ENCODE results near the gene STK32B.

Gene STK32B

GRCh38 chr4:5067908-5068307 is 16.6 kb downstream of the STK32B start:
- H3K4me1 ChIP-seq (ENCODE audit: control insufficient read depth, insufficient read depth, low read length) = no peaks in the 10 kb centered on the region
- TF ChIP-seq ZSCAN18 (tag by site-specific recombination; IDR thresholded peaks at IDR 0.05) = no peak
- ChIA-PET CTCF (no interaction called here), POLR2A (no interaction called here)
- H3K27ac ChIP-seq (ENCODE audit: extremely low read depth, low read depth, low read length) = no peak overlapping the region
- no peaks in the 10 kb centered on the region for H3K36me3 ChIP-seq (ENCODE audit: control insufficient read depth in 2 of 2, insufficient read depth in 1 of 2, low read length in 2 of 2)
- no peak overlapping the region for H3K4me3 ChIP-seq (ENCODE audit: low read depth, low read length)
- H3K9me3 ChIP-seq (ENCODE audit: control insufficient read depth, insufficient read depth, low read depth, low read length) = no peaks in the 10 kb centered on the region

GRCh38 chr4:5069901-5070300 is 18.6 kb downstream of the STK32B start:
- Histone ChIP-seq H3K9me3 (ENCODE audit: control insufficient read depth, insufficient read depth, low read depth, low read length) (no peaks in the 10 kb centered on the region), H3K4me1 (ENCODE audit: control insufficient read depth, insufficient read depth, low read length) (no peaks in the 10 kb centered on the region), H3K27ac (ENCODE audit: extremely low read depth, low read depth, low read length) (no peak overlapping the region), H3K36me3 (ENCODE audit: control insufficient read depth in 2 of 2, insufficient read depth in 1 of 2, low read length in 2 of 2) (no peaks in the 10 kb centered on the region), H3K4me3 (ENCODE audit: low read depth, low read length) (no peak overlapping the region)
- POLR2A ChIA-PET = no interaction called here
- TF ChIP-seq ZNF223 (tag by site-specific recombination; IDR thresholded peaks at IDR 0.05) (no peak), ZFP37 (tag by site-specific recombination; IDR thresholded peaks at IDR 0.05) (no peak), ZNF791 (tag by site-specific recombination; IDR thresholded peaks at IDR 0.05) (no peak), BCL11B (tag by site-specific recombination; IDR thresholded peaks at IDR 0.05; ENCODE audit: low read depth) (no peak), ZNF580 (tag by site-specific recombination; IDR thresholded peaks at IDR 0.05) (no peak)
- CTCF ChIA-PET = no interaction called here

GRCh38 chr4:5072948-5073347 is 21.7 kb downstream of the STK32B start:
- Histone ChIP-seq H3K27ac (ENCODE audit: extremely low read depth, low read depth, low read length) (no peak overlapping the region), H3K4me1 (ENCODE audit: control insufficient read depth, insufficient read depth, low read length) (no peaks in the 10 kb centered on the region), H3K4me3 (ENCODE audit: low read depth, low read length) (no peak overlapping the region), H3K9me3 (ENCODE audit: control insufficient read depth, insufficient read depth, low read depth, low read length) (no peaks in the 10 kb centered on the region), H3K36me3 (ENCODE audit: control insufficient read depth in 2 of 2, insufficient read depth in 1 of 2, low read length in 2 of 2) (no peaks in the 10 kb centered on the region)
- ChIA-PET CTCF (no interaction called here), POLR2A (no interaction called here)
- TF ChIP-seq ZNF791 (tag by site-specific recombination; IDR thresholded peaks at IDR 0.05) = no peak
- TF ChIP-seq MZF1 (tag by site-specific recombination; IDR thresholded peaks at IDR 0.05; ENCODE audit: borderline replicate concordance) = no peak
- TF ChIP-seq ZNF692 (tag by site-specific recombination; IDR thresholded peaks at IDR 0.05) = no peak
- TF ChIP-seq ZNF10 (tag by site-specific recombination; IDR thresholded peaks at IDR 0.05) = no peak
- TF ChIP-seq ZNF175 (tag by site-specific recombination; IDR thresholded peaks at IDR 0.05) = no peak
- no peak for TF ChIP-seq HOXA7 (CRISPR knock-in tag; IDR thresholded peaks at IDR 0.05; ENCODE audit: borderline replicate concordance)
- no peak for TF ChIP-seq ZNF629 (tag by site-specific recombination; IDR thresholded peaks at IDR 0.05)
- no peak for TF ChIP-seq ZNF366 (tag by site-specific recombination; conservative IDR thresholded peaks at IDR 0.05)
- no peak for TF ChIP-seq ZNF792 (tag by site-specific recombination; IDR thresholded peaks at IDR 0.05)
- no peak for TF ChIP-seq ZNF473 (tag by site-specific recombination; IDR thresholded peaks at IDR 0.05)
- no peak for TF ChIP-seq ZNF585B (tag by site-specific recombination; IDR thresholded peaks at IDR 0.05)
- no peak for TF ChIP-seq EGR2 (tag by site-specific recombination; IDR thresholded peaks at IDR 0.05; ENCODE audit: low read depth)
- no peak for TF ChIP-seq PBX3 (CRISPR knock-in tag; IDR thresholded peaks at IDR 0.05)
- no peak for TF ChIP-seq CTCF (tag by site-specific recombination; IDR thresholded peaks at IDR 0.05)
- TF ChIP-seq ZNF843 (tag by site-specific recombination; IDR thresholded peaks at IDR 0.05) = no peak
- TF ChIP-seq ZNF48 (tag by site-specific recombination; IDR thresholded peaks at IDR 0.05) = no peak

Data from HEK293 (cell line).